Cardiac muscle cell (in vitro differentiated cells and primary cell): ENCODE measurements around the gene SLC9A8. TPM values are rescaled to one million over a fixed set of nuclear protein-coding genes. Genes with fewer than 3 reads are reported as not detected.

Experiments
- DNase-seq, 2 donors: peaks; one replicate each; pipeline versions ENCODE4 v3.0.0 to v3.0.0-alpha.2; 2010 to 2017; ENCODE audit warnings: low read depth in 1 of 2, low spot score in 1 of 2
- H3K27ac ChIP-seq: fragments of 200-600 bp; sonication (generic); 2 replicates; pipeline ENCODE4 v1.5.1; 2016
- H3K27me3 ChIP-seq: fragments of 200-600 bp; sonication (generic); 2 replicates; pipeline ENCODE4 v1.6.0; 2016; ENCODE audit warnings: control low read depth
- H3K36me3 ChIP-seq: fragments of 200-600 bp; sonication (generic); 2 replicates; pipeline ENCODE4 v1.5.1; 2016; ENCODE audit warnings: control low read depth
- H3K4me1 ChIP-seq: fragments of 200-600 bp; sonication (generic); 2 replicates; pipeline ENCODE4 v1.8.1; 2017; ENCODE audit warnings: low read depth, mild to moderate bottlenecking, mixed run types
- H3K4me3 ChIP-seq: fragments of 200-600 bp; sonication (generic); 2 replicates; pipeline ENCODE4 v1.5.1; 2016; ENCODE audit warnings: mild to moderate bottlenecking
- H3K9me3 ChIP-seq: fragments of 200-600 bp; sonication (generic); 2 replicates; pipeline ENCODE4 v1.5.1; 2017; ENCODE audit warnings: low read depth, mild to moderate bottlenecking, control low read depth
- polyA plus RNA-seq: library from polyadenylated mRNA; unstranded; fragments of >200 nt; fragmentation: Nextera tagmentation; extraction: Ambion mirVana; gene quantifications from 2 replicates; pipeline ENCODE4 v1.2.1, GENCODE V29; 2016
- total RNA-seq: library from RNA; depleted of rRNA; stranded (reverse); fragments of >200 nt; gene quantifications from 2 replicates; pipeline ENCODE4 v1.2.3, GENCODE V29; 2016
- TF ChIP-seq, protein P1 (sequence below): IDR thresholded peaks from 2 replicates; pipeline ENCODE4 v1.5.1; 2012; ENCODE audit warnings: low read depth, mild to moderate bottlenecking, low read length

Gene SLC9A8
- total and polyA plus RNA-seq, 2 experiments from 2014 or later = 4.4 to 9.4 TPM

DNA sequence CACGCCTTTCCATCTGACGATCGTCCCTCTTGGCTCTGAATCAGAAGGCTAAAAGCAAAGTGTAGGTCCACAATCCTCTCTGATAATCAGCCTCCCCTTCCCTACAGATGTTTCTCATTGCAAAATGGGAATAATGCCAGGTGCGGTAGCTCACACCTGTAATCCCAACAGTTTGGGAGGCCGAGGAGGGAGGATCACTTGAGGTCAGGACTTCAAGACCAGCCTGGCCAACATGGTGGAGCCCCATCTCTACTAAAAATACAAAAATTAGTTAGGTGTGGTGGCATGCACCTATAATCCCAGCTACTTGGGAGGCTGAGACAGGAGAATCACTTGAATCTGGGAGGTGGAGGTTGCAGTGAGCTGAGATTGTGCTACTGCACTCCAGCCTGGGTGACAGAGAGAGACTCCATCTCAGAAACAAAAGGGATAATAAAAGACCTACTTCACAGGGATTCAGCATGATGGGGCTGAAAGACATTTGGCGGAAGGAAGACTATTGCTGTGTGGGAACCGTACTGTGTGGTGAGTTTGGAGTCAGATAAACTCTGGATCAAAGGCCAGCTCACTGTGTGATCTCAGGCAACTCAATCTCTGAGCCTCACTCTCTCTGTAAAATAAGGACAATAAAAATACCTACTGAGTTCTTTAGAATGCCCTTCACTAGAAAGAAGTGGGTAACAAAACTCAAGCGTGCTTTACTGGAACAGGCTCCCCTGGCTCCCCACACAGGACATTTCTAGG, 15.9 kb upstream of the SLC9A8 start:
- DNase-seq = no peak
- no peak overlapping the region for H3K4me3 ChIP-seq
- no peak overlapping the region for H3K27ac ChIP-seq
- no peaks in the 10 kb centered on the region for H3K36me3 ChIP-seq
- no peaks in the 10 kb centered on the region for H3K27me3 ChIP-seq
- TF ChIP-seq, protein P1, sequence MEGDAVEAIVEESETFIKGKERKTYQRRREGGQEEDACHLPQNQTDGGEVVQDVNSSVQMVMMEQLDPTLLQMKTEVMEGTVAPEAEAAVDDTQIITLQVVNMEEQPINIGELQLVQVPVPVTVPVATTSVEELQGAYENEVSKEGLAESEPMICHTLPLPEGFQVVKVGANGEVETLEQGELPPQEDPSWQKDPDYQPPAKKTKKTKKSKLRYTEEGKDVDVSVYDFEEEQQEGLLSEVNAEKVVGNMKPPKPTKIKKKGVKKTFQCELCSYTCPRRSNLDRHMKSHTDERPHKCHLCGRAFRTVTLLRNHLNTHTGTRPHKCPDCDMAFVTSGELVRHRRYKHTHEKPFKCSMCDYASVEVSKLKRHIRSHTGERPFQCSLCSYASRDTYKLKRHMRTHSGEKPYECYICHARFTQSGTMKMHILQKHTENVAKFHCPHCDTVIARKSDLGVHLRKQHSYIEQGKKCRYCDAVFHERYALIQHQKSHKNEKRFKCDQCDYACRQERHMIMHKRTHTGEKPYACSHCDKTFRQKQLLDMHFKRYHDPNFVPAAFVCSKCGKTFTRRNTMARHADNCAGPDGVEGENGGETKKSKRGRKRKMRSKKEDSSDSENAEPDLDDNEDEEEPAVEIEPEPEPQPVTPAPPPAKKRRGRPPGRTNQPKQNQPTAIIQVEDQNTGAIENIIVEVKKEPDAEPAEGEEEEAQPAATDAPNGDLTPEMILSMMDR = no peak
- no peaks in the 10 kb centered on the region for H3K9me3 ChIP-seq
- no peaks in the 10 kb centered on the region for H3K4me1 ChIP-seq

DNA sequence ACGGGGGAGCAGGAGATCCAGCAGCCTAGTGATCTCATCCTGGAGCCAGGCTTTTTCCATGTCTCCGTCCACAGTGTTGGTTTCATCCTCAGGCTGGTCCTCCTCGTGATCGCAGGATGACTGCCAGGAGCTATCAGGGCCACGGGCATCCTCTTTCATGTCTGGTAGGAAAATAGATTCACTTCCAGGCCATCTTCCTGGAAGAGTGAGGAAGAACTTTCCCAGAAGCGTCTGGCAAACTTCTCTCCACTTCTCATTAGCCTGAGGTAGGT, 15.3 kb upstream of the SLC9A8 start:
- Histone ChIP-seq H3K27ac (no peak overlapping the region), H3K4me1 (no peaks in the 10 kb centered on the region), H3K36me3 (no peaks in the 10 kb centered on the region), H3K9me3 (no peaks in the 10 kb centered on the region), H3K4me3 (no peak overlapping the region), H3K27me3 (no peaks in the 10 kb centered on the region)
- TF ChIP-seq, protein P1 = no peak
- DNase-seq = no peak

DNA sequence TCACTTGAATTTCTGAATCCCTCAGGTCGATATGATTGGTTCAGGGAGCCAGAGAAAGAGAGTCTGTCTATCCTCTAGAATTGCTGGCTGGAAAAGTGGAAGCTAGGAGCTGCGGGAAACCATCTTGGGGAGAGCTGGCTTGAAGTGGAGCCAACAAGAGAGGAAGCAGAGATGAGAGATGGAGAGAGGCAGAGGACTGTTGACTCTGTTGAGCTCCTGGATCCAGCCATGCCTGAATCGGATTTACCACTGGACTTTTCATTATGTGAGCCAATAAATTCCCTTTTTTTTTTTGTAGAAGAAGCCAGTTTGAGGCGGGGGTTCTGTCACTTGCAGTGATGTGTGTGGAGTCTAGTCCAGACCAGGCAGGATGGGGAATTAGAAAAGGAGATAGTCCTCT, 13.9 kb upstream of the SLC9A8 start:
- Histone ChIP-seq H3K4me3 (no peak overlapping the region), H3K9me3 (no peaks in the 10 kb centered on the region), H3K27ac (no peak overlapping the region), H3K4me1 (no peaks in the 10 kb centered on the region), H3K36me3 (no peaks in the 10 kb centered on the region), H3K27me3 (no peaks in the 10 kb centered on the region)
- TF ChIP-seq, protein P1 = no peak
- no peak for DNase-seq

DNA sequence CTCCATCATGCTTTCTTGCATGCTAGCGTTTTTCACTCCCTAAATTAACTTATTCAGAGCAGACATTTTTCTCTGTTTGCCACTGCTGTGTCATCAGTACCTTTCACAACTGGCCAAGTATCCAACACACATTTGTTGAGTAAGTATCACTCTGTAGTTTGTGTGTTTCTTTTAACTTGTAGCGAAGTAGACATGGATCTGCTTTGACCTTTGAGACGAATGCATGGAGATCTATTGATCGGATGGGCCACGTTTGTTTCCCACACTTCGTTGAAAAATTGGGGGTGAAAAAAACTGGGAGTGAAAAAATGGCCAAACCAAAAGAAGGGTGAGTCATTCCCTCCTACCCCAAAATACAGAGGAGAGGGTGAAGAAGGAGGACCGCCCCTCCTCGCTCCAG, 12.9 kb upstream of the SLC9A8 start:
- Histone ChIP-seq H3K27ac (no peak overlapping the region), H3K27me3 (no peaks in the 10 kb centered on the region), H3K9me3 (no peaks in the 10 kb centered on the region), H3K4me3 (no peak overlapping the region), H3K4me1 (no peaks in the 10 kb centered on the region), H3K36me3 (no peaks in the 10 kb centered on the region)
- no peak for DNase-seq
- TF ChIP-seq, protein P1 = no peak

DNA sequence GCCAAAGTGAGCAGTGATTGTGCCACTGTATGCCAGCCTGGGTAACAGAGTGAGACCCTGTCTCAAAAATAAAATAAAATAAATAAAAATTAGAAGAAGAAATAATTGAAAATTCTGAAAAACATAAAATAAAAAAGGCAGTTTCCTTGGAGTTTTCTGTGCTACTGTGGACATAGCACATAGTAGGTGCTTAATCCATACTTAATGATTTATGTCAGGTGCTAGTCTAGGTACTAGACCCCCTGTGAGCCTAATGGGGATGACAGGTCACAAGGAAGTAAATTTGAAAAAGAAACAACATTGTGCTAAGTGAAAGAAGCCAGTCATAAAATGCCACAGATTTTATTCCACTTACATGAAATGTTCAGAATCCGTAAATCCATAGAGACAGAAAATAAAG, 9.2 kb upstream of the SLC9A8 start:
- DNase-seq = no peak
- TF ChIP-seq, protein P1 = no peak

More for the DNA sequence above, 9.2 kb upstream of the SLC9A8 start:
- peaks cover 3% of the 10 kb centered on the region for H3K4me1 ChIP-seq
- no peaks in the 10 kb centered on the region for H3K9me3 ChIP-seq
- H3K4me3 ChIP-seq = no peak overlapping the region
- no peak overlapping the region for H3K27ac ChIP-seq
- H3K27me3 ChIP-seq = no peaks in the 10 kb centered on the region
- no peaks in the 10 kb centered on the region for H3K36me3 ChIP-seq
